HG03571 (cell line): Measurements from ENCODE around the gene DNAJB5.
A peak's percentile ranks its signal among the peaks of the same experiment; 100 is the strongest.
"Not testable (repeated sequence)": the region's sequence is repeated elsewhere in the genome, so short reads cannot be mapped to it uniquely, and the experiment has no call there.

ENCODE experiments used
- ATAC-seq: cut with Tn5 transposase; IDR thresholded peaks from one replicate; pipeline ENCODE4 v1.9.1; 2021; ENCODE audit not compliant: unreplicated experiment

The DNAJB5 gene

GRCh38 chr9:34989003-34989945 lies at the start of gene DNAJB5:
DNAJB5 (plus strand) TSS chr9:34989745; CDS start chr9:34990631, 886 bp downstream.
- ATAC-seq, result peak; percentile 86

GRCh38 chr9:34939989-34940388 lies 49.6 kb upstream of the DNAJB5 start:
- not testable (repeated sequence) for ATAC-seq

GRCh38 chr9:34948451-34948850 lies 41.1 kb upstream of the DNAJB5 start:
- ATAC-seq, result no peak

- ATAC-seq, result no peak
Measured at GRCh38 chr9:34954225-34954624, 35.3 kb upstream of the DNAJB5 start.

GRCh38 chr9:34956066-34956465 lies 33.5 kb upstream of the DNAJB5 start:
- ATAC-seq, result not testable (repeated sequence)

- ATAC-seq, result no peak
Measured at GRCh38 chr9:34956648-34957047, 32.9 kb upstream of the DNAJB5 start.

GRCh38 chr9:34957492-34958410 lies 31.8 kb upstream of the DNAJB5 start, which contains the start of gene PHF24:
PHF24 (plus strand) TSS chr9:34958285; CDS start chr9:34971299, 13,014 bp downstream.
- no peak for ATAC-seq

- no peak for ATAC-seq
Measured at GRCh38 chr9:34958411-34958982, 31.0 kb upstream of the DNAJB5 start.

GRCh38 chr9:34959461-34959860 lies 30.1 kb upstream of the DNAJB5 start:
- ATAC-seq, result no peak

GRCh38 chr9:34961574-34962490 lies 27.7 kb upstream of the DNAJB5 start:
- ATAC-seq, result no peak

- no peak for ATAC-seq
Measured at GRCh38 chr9:34962546-34962945, 27.0 kb upstream of the DNAJB5 start.

- ATAC-seq, result no peak
Measured at GRCh38 chr9:34963552-34963951, 26.0 kb upstream of the DNAJB5 start.

GRCh38 chr9:34964458-34964857 lies 25.1 kb upstream of the DNAJB5 start:
- no peak for ATAC-seq

- no peak for ATAC-seq
Measured at GRCh38 chr9:34971146-34971811, 18.3 kb upstream of the DNAJB5 start.

- no peak for ATAC-seq
Measured at GRCh38 chr9:34974664-34975063, 14.9 kb upstream of the DNAJB5 start.

- ATAC-seq, result no peak
Measured at GRCh38 chr9:34976441-34976840, 13.1 kb upstream of the DNAJB5 start.

GRCh38 chr9:34976992-34977391 lies 12.6 kb upstream of the DNAJB5 start:
- no peak for ATAC-seq

GRCh38 chr9:34980181-34980761 lies 9.3 kb upstream of the DNAJB5 start:
- no peak for ATAC-seq

GRCh38 chr9:34982361-34982760 lies 7.2 kb upstream of the DNAJB5 start:
- ATAC-seq, result no peak
